Measurements from ENCODE around the gene KLHL3.

KLHL3 gene

GRCh38 chr5:137621861-137622823 is 113.7 kb downstream of the KLHL3 start:
- no peak for DNase-seq (ENCODE audit: low read depth, low spot score)
- H3K4me3 ChIP-seq (ENCODE audit: low read length): no peak overlapping the region

DNA sequence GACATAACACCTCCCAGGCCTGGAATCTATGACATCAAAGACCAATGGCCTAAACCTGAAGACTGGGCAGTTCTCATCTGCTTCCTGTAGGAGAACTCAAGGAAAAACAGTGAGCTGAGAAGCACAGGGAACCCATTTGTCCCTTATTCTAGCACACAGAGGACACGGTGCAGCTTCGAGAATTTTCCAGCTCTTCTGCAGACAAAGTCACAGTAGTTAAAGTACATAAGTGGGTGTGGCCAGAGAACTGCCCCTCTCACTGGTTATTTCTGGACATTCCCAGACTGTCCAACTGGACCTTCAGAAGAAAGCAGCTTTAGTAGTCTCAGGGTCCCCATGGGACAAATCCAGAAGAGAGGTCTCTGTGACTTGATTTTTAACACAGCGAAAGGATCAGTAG is 114.6 kb downstream of the KLHL3 start:
- H3K4me3 ChIP-seq (ENCODE audit: low read length): no peak overlapping the region
- DNase-seq (ENCODE audit: low read depth, low spot score): no peak

- DNase-seq (ENCODE audit: low read depth, low spot score): no peak
- no peak overlapping the region for H3K4me3 ChIP-seq (ENCODE audit: low read length)
These were observed 116.6 kb downstream of the KLHL3 start for GRCh38 chr5:137619191-137619870.

DNA sequence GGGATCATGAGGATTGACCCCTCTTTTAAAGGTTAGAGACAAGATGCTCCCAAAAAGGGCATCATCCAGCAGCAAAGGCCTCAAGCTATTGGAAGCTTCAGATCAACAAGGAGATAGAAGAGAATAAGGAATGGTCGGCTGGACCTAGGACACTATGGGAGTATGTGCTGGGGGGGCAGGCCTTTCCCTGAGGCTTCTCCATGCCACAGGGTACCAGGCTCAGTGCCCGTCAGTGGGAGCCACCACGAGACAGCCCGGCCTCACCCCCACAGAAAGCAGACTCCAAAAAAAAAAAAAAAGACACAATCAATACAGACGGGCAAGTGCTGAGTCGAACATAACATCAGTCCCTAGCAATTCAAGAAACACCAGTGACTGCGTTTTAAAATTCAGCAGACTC is 117.4 kb downstream of the KLHL3 start:
- no peak overlapping the region for H3K4me3 ChIP-seq (ENCODE audit: low read length)
- no peak for DNase-seq (ENCODE audit: low read depth, low spot score)

GRCh38 chr5:137617528-137618205 is 118.2 kb downstream of the KLHL3 start:
- DNase-seq (ENCODE audit: low read depth, low spot score): no peak
- no peak overlapping the region for H3K4me3 ChIP-seq (ENCODE audit: low read length)

GRCh38 chr5:137616046-137616445 is 119.8 kb downstream of the KLHL3 start:
- no peak overlapping the region for H3K4me3 ChIP-seq (ENCODE audit: low read length)
- no peak for DNase-seq (ENCODE audit: low read depth, low spot score)

GRCh38 chr5:137615171-137615775 is 120.6 kb downstream of the KLHL3 start:
- no peak overlapping the region for H3K4me3 ChIP-seq (ENCODE audit: low read length)
- no peak for DNase-seq (ENCODE audit: low read depth, low spot score)

DNA sequence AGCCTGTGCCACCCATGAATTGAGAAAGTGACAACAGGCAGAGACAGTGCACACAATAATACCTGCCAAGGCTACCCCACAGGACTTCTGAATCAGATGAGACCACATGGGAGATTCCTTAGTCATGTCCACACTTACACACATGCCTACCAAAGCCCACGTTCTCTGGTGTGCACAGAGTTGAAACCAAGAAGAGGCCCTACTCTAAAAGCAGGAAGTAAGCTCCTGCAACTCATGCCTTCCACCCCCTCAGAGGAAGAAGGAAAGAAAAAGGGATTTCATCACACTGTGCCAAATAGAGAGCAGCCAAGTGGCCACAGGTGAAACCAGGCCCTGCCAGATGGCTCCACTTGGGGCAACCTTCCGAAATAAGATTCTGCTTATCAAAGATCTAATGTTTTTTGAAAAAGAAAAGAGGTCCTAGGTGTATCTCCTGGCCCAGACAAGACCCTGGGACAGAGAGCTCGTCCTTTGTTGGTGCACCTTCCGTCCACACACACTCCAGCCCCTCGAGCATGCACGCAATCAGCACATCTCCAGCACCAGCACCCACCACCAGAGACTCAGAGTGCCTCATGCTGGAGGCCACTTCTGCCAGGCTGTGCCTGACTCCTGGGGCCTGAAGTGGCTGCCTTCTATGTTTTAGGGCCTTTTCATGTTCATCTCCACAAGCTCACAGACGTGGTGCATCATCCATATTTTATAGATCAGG is 122.2 kb downstream of the KLHL3 start:
- DNase-seq (ENCODE audit: low read depth, low spot score): no peak
- H3K4me3 ChIP-seq (ENCODE audit: low read length): no peak overlapping the region

DNA sequence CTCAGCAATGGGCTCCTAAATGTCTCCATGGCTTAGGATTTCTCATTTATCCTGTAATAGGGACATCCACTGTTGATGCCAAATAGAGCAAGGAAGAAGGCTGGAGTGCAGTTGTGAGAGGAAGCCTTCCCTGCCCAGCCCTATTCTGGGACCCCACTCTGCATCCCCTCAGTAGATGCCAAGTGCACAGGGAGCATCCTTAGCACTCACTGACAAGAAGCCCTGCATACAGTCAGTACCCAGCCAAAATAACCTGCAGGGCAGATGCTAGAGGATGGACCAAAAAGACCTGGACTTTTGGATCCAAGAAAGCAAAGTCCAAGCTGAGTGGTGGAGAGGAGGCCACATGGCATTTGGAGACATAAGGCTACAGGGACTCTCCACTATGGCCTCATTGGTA is 123.3 kb downstream of the KLHL3 start:
- no peak overlapping the region for H3K4me3 ChIP-seq (ENCODE audit: low read length)
- no peak for DNase-seq (ENCODE audit: low read depth, low spot score)

GRCh38 chr5:137611794-137612435 is 124.0 kb downstream of the KLHL3 start:
- no peak for DNase-seq (ENCODE audit: low read depth, low spot score)
- H3K4me3 ChIP-seq (ENCODE audit: low read length): no peak overlapping the region

DNA sequence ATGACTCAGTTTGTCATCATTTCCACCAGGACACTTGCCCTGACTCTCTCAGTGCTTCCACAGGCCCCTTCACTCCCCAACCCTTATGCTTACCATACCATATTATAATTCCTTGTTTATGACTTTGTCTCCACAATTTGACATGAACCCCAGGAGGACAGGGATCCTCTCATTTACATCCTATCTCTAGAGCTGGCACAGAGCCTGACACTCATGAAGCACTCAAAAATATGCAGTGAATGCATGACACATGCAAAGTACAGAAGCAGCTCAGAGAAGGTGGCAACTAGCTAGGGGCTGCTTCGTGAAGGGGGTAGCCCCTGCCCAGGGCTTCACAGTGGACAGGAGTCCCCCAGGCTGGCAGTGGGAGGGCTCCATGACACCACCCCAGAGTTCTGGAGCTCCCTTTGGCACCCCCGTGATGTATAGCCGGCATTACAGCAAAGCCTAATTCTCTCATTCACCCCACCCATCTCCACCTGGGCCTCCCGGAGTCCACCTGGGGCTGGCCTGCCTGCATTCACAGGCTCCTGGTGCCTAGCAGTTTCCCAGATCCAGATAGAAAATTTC is 124.8 kb downstream of the KLHL3 start:
- no peak for DNase-seq (ENCODE audit: low read depth, low spot score)
- no peak overlapping the region for H3K4me3 ChIP-seq (ENCODE audit: low read length)

DNA sequence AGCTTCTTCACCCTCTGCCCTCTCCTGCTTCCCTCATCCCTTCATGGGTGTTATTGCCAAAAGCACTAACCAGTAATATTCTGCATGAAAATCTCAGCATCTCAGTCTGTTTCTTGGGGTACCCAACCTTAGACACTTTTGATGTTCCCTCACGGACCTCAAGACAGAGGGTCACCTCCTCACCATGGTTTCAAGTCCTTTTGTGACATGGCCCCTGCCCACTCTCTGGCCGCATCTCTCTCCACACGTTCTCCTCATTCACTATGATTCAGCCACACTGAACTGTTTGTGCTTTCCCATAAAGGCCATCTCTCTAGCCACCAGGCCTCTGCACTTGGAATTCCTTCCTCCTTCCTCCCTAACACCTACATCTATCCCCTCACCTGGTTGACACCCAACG is 125.3 kb downstream of the KLHL3 start:
- H3K4me3 ChIP-seq (ENCODE audit: low read length): no peak overlapping the region
- no peak for DNase-seq (ENCODE audit: low read depth, low spot score)

DNA sequence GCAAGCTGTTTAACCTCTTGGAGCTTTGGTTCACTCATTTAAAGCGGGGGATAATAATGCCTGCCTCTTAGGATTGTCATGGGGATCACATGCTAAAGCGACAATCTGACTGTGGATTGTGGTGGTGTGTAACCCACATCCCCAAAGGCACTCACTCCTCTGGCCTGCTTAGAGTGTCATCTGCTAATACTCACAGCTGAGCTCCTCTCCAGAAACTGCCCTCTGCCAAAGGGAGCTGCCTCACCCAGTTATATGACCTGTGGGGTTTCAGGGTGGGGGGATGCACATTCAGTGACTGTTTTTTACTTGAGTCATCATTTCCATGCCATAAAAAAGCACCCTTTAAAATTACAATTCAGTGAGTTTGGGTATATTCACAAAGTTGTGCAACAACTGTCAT is 126.8 kb downstream of the KLHL3 start:
- no peak for DNase-seq (ENCODE audit: low read depth, low spot score)
- H3K4me3 ChIP-seq (ENCODE audit: low read length): no peak overlapping the region

GRCh38 chr5:137607771-137608170 is 128.1 kb downstream of the KLHL3 start:
- no peak for DNase-seq (ENCODE audit: low read depth, low spot score)
- no peak overlapping the region for H3K4me3 ChIP-seq (ENCODE audit: low read length)

- H3K4me3 ChIP-seq (ENCODE audit: low read length): no peak overlapping the region
These were observed 129.5 kb downstream of the KLHL3 start for GRCh38 chr5:137606401-137606800.

DNA sequence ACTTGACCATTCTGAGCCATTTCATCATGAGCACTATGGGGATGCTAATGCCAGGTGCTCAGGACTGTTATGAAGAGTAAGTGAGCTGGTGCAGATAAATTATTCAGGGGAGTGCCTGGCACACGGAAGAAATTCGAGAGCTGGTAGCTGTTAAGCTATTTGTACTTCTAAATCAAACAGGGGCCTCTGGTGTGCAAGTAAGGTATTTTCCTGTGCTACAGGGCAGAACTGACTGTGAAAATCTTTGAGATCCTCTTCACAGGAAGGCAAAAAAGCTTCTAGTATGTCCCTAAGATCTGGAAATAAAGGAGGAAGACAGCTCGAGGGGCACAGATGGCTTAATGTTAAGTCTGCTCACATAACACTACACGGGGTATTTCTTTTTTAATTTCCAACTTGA is 130.5 kb downstream of the KLHL3 start:
- DNase-seq (ENCODE audit: low read depth, low spot score): no peak
- no peak overlapping the region for H3K4me3 ChIP-seq (ENCODE audit: low read length)

More at GRCh38 chr5:137606401-137606800, 129.5 kb downstream of the KLHL3 start:
- no peak for DNase-seq (ENCODE audit: low read depth, low spot score)

DNA sequence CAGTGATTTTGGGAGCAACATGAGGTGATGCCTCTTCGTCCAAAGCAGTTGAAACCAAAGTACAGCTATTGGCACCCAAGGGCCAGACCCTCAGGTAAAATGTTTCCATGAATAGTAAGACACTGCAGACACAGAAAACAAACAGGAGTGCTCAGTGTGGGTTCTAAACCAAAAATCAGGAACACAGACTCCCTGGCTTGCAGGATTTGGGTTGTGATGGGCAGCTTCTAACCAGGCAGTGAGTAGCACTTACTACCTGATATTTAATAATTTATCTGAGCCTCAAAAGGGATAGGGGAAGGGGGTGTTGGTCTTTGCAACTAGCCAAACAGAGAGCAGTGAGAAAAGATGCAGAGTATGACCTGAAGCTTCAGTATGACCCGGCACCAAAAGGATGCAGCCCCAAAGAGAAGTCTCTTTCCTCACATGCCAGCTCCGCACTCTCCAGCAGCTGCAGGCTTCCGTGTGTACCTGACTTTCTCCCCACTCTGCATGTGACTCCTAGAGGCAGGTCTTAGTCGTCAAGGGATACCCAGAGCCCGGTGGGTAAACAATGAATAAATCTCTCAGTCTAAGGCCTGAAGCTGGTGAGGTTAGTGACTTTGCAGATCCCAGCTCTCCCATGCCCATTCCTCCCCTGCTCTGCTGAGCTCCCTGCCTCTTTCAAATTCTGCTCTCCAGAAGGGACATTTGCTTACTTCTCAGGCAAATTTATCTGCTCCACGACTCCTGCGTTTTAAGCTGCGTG is 131.4 kb downstream of the KLHL3 start:
- H3K4me3 ChIP-seq (ENCODE audit: low read length): no peak overlapping the region
- no peak for DNase-seq (ENCODE audit: low read depth, low spot score)

All from Jurkat, Clone E6-1 (cell line).